Lower leg skin (tissue), 3 donors: ENCODE measurements around the gene ZNF33A.

Source experiments
- CTCF ChIP-seq, 3 donors: fragments of 450-650 bp; IDR thresholded peaks; one replicate each; pipeline ENCODE4 v1.5.1; 2016; ENCODE audit warnings: antibody characterized with exemption in 3 of 3, mild to moderate bottlenecking in 3 of 3, moderate library complexity in 2 of 3
- POLR2A ChIP-seq, 2 donors: fragments of 450-650 bp; IDR thresholded peaks; one replicate each; pipeline ENCODE4 v1.6.1; 2016 to 2017; ENCODE audit warnings: antibody characterized with exemption in 2 of 2, mild to moderate bottlenecking in 1 of 2, moderate library complexity in 1 of 2

- TF ChIP-seq CTCF (IDR thresholded peaks at IDR 0.05) = no peak
- TF ChIP-seq POLR2A (IDR thresholded peaks at IDR 0.05) = no peak
Observed at GRCh38 chr10:38112159-38112558, 101.7 kb downstream of the ZNF33A start.
